MM.1S (cell line): ENCODE results near the gene GNAS-AS1.

ENCODE experiments used
- CTCF ChIP-seq: fragments of 300-600 bp; sonication (generic); IDR thresholded peaks from 2 replicates; pipeline ENCODE4 v1.5.1; 2016; ENCODE audit warnings: antibody characterized with exemption, low read length, mixed read lengths
- EZH2 ChIP-seq: fragments of 300-600 bp; sonication (generic); optimal IDR thresholded peaks from 2 replicates; pipeline ENCODE3; 2017; ENCODE audit warnings: low read depth, mild to moderate bottlenecking, antibody characterized with exemption, low read length, mixed read lengths

DNA sequence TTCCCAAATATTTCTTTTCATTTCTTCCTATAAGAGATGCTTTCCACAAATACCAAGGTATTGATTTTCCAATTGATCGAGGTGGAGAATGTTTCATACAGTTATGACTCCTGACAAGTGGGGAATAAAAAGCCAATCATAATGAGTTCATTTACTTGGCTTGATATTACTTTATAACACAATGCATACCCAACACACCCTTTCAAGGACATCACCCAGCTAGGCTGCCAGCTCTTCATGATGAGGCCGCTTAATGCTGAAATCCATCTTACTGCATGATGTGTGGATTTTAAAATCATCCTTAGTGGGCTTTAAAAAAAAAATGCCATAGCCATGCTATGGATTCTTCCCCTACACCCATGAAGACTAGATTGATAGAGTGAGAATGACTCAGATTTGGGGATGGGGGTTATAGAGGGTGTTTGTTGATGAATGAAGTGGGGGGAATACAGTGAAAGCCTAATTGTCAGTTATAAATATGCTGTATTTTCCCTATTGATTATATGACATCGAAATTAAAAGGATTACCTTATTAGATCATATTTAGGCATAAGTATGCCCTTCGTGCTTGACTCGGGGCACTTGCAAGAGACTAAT is 75.9 kb downstream of the GNAS-AS1 start:
- TF ChIP-seq CTCF = no peak
- TF ChIP-seq EZH2 = no peak
